Aorta (tissue), 5 donors: ENCODE measurements around the gene INHBA. TPM values are rescaled to one million over a fixed set of nuclear protein-coding genes. Genes with fewer than 3 reads are reported as not detected.

Source experiments
- ATAC-seq: fragments of 200-7000 bp; cut with Tn5 transposase; one replicate; pipeline ENCODE4 v1.9.1; 2022; ENCODE audit warnings: moderate library complexity; ENCODE audit not compliant: low FRiP score
- DNase-seq, 2 donors: peaks; one replicate each; pipeline ENCODE4 v3.0.0-alpha.2; 2020
- H3K27ac ChIP-seq, 2 donors: one replicate each; pipeline ENCODE4 v1.5.1; 2013; ENCODE audit warnings: low read length in 2 of 2, mild to moderate bottlenecking in 2 of 2, moderate library complexity in 2 of 2, control low read depth in 1 of 2, inconsistent platforms in 1 of 2, low read depth in 1 of 2
- H3K27me3 ChIP-seq, 2 donors: one replicate each; pipeline ENCODE4 v1.6.1; 2013; ENCODE audit warnings: control low read depth in 1 of 2, low read length in 1 of 2, mild to moderate bottlenecking in 1 of 2, moderate library complexity in 1 of 2; ENCODE audit not compliant: insufficient read depth in 2 of 2, control insufficient read depth in 1 of 2
- H3K36me3 ChIP-seq, 2 donors: one replicate each; pipeline ENCODE4 v1.6.1; 2013; ENCODE audit warnings: control low read depth in 1 of 2, low read length in 1 of 2, mild to moderate bottlenecking in 1 of 2; ENCODE audit not compliant: insufficient read depth in 2 of 2, control insufficient read depth in 1 of 2
- H3K4me1 ChIP-seq, 2 donors: one replicate each; pipeline ENCODE4 v1.6.1; 2013; ENCODE audit warnings: low read length in 2 of 2, control low read depth in 1 of 2, mild to moderate bottlenecking in 1 of 2, moderate library complexity in 1 of 2; ENCODE audit not compliant: insufficient read depth in 2 of 2, control insufficient read depth in 1 of 2
- H3K4me3 ChIP-seq, 2 donors: one replicate each; pipeline ENCODE4 v1.5.1; 2013; ENCODE audit warnings: low read length in 2 of 2, control low read depth in 1 of 2, mild to moderate bottlenecking in 1 of 2
- H3K9me3 ChIP-seq: one replicate; pipeline ENCODE4 v1.6.1; 2013; ENCODE audit warnings: mild to moderate bottlenecking, low read length; ENCODE audit not compliant: control insufficient read depth
- WGBS, 2 donors: extraction: QIAGEN DNeasy Blood & Tissue Kit; methylation state at CpG; one replicate each; pipeline ENCODE4 v1.1.7; 2013; 5-methylcytosine and 5-hydroxymethylcytosine counted together
- intact Hi-C, 2 donors: fragments of 100-400 bp; cut with DNase I; formaldehyde crosslinking; loops; one replicate each; pipeline versions ENCODE4 v1.14.2 to v1.15.0; 2022
- polyA plus RNA-seq, 2 donors: library from polyadenylated mRNA; stranded (reverse); fragments of 200-250 nt; gene quantifications; one replicate each; pipeline ENCODE4 v1.2.3, GENCODE V29; 2013
- total RNA-seq, 2 donors: library from RNA; stranded (reverse); fragmentation: NEBNext Ultra II Directional; extraction: Animal tissue kit (Norgen Biotek cat#: 25700); gene quantifications; one replicate each; pipeline ENCODE4 v1.2.1, GENCODE V29; 2021
- donor health status: healthy with polysubstance abuse.
- donor health status: Bipolar disorder and iron deficiency.
- donor health status: DM: no; HTN: no; CAD: no.
- donor health status: DM: no; HTN: no; CAD: no.
- donor health status: DM: yes; HTN: yes; CAD: no.

The INHBA gene
- total and polyA plus RNA-seq, 4 donors = 22.9 to 73.3 (median 27.3) TPM

DNA sequence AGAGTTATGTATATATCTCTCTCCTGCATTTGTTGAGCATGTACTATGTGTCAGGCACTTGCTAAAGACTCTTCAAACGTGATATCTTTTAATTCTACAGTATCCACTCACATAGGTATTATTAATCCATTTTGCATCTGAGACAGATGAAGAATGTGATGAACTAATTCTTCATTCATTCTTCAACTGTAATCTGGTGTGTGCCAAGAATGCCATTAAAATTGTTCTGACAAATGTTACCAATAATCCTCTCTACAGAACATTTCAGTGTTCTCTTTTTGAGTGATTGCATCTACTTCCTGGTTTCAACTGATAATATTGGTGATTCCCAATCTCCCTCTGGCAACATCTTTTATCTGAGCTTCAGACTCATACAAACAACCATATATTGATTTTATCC lies 18.0 kb upstream of the INHBA start:
- no peak overlapping the region for H3K4me3 ChIP-seq
- no peaks in the 10 kb centered on the region for H3K36me3 ChIP-seq
- no peak overlapping the region for H3K27ac ChIP-seq
- intact Hi-C loops = no loop called here
- no peak for DNase-seq
- WGBS, 2 donors = 83 to 92% methylated on average over 1 of the region's 1 CpG
- peaks cover 1% of the 10 kb centered on the region for H3K9me3 ChIP-seq
- no peak for ATAC-seq
- H3K4me1 ChIP-seq = no peaks in the 10 kb centered on the region
- H3K27me3 ChIP-seq = no peaks in the 10 kb centered on the region

DNA sequence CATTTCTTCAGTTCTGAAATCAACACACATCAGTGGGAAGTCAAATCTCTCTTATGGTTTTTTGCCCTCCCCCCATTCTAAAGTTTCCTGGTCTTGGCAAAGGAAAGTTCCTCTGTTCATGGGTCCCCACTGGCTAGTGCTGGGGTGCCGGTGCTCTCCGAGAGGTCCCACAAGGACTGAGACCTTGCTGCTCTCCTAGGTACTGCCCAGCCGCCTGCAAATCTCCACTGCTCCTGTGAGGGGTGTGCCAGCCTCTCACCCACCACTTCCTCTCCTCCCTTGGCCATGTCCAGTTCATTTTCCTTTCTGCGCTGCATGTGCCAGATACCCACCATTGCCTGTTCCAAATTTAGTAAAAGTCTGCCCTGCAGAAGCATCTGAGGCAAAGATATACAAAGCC lies 17.2 kb upstream of the INHBA start:
- 85 to 95% methylated on average over 4 of the region's 4 CpGs for WGBS, 2 donors
- H3K36me3 ChIP-seq = no peaks in the 10 kb centered on the region
- no peak overlapping the region for H3K27ac ChIP-seq
- no peaks in the 10 kb centered on the region for H3K4me1 ChIP-seq
- H3K9me3 ChIP-seq = peaks cover 1% of the 10 kb centered on the region
- ATAC-seq = no peak
- DNase-seq = no peak
- H3K4me3 ChIP-seq = no peak overlapping the region
- intact Hi-C loops = no loop called here
- H3K27me3 ChIP-seq = no peaks in the 10 kb centered on the region

DNA sequence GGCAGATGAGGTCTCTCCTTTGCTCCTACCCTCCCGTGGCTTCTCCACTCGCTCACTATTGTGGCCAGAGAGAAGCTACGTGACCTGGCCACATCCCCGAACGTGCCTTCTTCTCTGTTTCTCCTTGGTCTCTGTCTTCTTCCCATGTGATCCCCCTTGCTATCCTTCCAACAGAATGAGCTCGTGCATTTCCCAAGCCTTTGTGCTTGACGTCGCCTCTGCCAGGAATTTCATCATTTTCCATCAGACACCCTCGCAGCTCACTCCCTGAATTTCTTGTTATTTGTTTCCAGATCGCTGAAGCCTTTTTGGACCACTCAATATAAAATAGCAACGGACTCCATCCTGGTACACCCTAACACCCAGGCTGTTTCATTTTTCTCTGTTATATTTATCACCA lies 13.8 kb upstream of the INHBA start:
- Histone ChIP-seq H3K4me1 (no peaks in the 10 kb centered on the region), H3K27me3 (no peaks in the 10 kb centered on the region), H3K4me3 (no peak overlapping the region), H3K27ac (no peak overlapping the region), H3K36me3 (no peaks in the 10 kb centered on the region), H3K9me3 (peaks cover 1% of the 10 kb centered on the region)
- DNase-seq = no peak
- ATAC-seq = no peak
- WGBS, 2 donors = 84 to 86% methylated on average over 11 of the region's 11 CpGs
- intact Hi-C loops = no loop called here

DNA sequence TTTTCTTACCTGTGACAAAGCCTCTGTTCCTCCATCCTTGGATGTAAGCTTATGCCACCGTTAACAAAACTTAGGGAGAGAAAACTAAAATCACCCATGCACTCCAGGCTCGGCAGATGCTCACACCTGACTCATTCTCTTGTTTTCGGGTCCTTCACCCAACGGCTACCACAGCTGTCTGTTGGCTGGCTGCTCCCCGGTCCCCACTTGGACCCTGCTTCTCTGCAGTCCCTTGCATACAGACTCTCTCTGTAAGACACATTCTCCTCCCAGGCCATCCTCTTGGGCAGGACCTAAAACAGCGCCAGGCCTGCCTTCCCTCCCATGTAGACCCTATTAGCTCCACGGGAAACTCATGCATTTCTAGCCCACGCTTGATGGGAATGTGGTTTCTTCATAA lies 12.1 kb upstream of the INHBA start:
- no peak for ATAC-seq

DNA sequence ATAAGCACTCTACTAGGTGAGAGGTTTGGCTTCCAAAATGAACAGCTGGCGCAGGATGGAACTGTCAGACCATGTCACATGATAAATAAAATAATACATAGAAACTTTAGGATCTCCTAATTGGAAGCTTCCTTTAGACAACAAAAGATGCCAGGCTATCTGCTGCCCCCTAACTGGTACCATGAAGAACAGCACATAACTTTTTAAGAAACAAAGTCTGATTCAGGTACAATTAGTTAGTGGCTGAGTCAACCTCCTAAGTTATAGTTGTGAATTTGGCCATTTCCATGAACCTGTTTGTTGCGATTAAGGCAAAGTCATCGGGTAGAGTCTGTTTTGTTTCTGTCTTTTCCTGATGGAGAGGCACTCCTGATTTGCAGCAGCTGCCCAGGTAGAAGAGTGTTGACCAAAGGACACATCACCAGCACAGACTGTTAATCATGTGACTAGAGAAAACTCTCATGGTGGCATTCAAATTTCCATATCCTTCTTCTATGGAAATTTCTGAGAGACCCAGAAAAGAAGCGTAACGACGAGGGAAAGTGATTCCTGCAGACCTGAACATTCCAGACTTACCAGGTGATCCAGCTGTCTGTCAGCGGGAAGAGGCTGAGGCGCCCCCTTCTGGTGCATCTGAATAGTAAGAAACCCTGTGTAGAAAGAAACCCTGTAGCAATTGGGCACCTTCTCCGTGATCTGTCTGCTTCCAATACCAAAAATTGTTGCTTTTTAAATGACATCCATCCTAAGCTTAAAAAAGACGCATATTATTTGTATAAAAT lies 8.6 kb upstream of the INHBA start:
- intact Hi-C loops = no loop called here

More for the DNA sequence above, 12.1 kb upstream of the INHBA start:
- H3K27me3 ChIP-seq = no peaks in the 10 kb centered on the region
- no peaks in the 10 kb centered on the region for H3K4me1 ChIP-seq
- peaks cover 1% of the 10 kb centered on the region for H3K9me3 ChIP-seq
- no peak overlapping the region for H3K27ac ChIP-seq
- no peaks in the 10 kb centered on the region for H3K36me3 ChIP-seq
- WGBS, 2 donors = 91 to 98% methylated on average over 8 of the region's 8 CpGs
- intact Hi-C loops = no loop called here
- no peak for DNase-seq
- no peak overlapping the region for H3K4me3 ChIP-seq

DNA sequence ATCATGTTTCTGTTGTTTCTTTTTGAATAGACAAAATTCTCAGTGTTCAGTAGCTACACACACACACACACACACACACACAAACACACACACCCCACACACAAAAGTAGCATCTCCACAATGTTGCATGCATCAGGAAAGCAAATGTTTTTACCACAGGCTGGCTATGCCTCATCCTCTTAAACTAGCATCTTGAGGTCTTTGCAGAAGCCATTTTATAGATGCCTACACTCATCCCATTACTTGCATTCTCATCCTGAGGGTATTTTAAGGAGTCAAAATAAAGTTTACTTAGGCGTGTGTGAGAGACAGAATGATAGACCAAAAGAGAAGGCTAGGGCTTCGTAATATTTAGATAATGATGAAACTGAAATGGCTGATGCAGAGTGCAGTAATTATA lies 7.9 kb upstream of the INHBA start:
- intact Hi-C loops = no loop called here
- Histone ChIP-seq H3K36me3 (no peaks in the 10 kb centered on the region), H3K9me3 (no peaks in the 10 kb centered on the region), H3K4me3 (no peak overlapping the region), H3K27me3 (no peaks in the 10 kb centered on the region), H3K27ac (no peak overlapping the region), H3K4me1 (no peaks in the 10 kb centered on the region)
- ATAC-seq = no peak
- no peak for DNase-seq
- WGBS, 2 donors = 91 to 97% methylated on average over 2 of the region's 2 CpGs

More for the DNA sequence above, 8.6 kb upstream of the INHBA start:
- H3K4me3 ChIP-seq = no peak overlapping the region
- H3K27me3 ChIP-seq = no peaks in the 10 kb centered on the region
- 64 to 69% methylated on average over 10 of the region's 10 CpGs for WGBS, 2 donors
- DNase-seq (no peak), ATAC-seq (no peak)
- H3K9me3 ChIP-seq = no peaks in the 10 kb centered on the region
- no peaks in the 10 kb centered on the region for H3K36me3 ChIP-seq
- H3K4me1 ChIP-seq = no peaks in the 10 kb centered on the region
- no peak overlapping the region for H3K27ac ChIP-seq

DNA sequence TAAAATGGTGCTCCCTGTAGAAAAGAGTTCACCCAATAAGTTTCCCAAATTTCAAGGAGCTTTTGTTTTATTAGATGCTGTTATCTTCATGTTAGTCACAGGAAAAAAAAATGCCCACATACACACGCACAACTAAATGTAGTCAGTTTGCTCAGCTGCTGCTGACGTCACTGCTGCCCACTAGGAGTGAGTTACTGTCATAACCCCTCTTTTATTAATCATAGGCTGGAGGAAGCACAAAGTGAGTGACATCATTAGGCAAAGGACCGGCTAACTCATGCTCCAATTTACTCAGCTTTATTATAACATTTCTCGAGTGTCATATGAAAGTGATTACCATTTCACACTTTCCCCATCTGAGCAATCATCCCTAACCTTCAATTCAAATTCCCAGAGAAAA lies 6.7 kb upstream of the INHBA start:
- Histone ChIP-seq H3K4me1 (no peaks in the 10 kb centered on the region), H3K4me3 (no peak overlapping the region), H3K27me3 (no peaks in the 10 kb centered on the region), H3K36me3 (no peaks in the 10 kb centered on the region), H3K9me3 (no peaks in the 10 kb centered on the region), H3K27ac (no peak overlapping the region)
- intact Hi-C loops = loop anchor here (5.0 to 10.0 kb wide), 7 partner anchors 525 to 1505 kb away; no protein-coding TSS in a partner anchor
- peak in 1 of 2 donors; percentile 67 for DNase-seq
- no peak for ATAC-seq
- WGBS, 2 donors = 36 to 41% methylated on average over 4 of the region's 4 CpGs

DNA sequence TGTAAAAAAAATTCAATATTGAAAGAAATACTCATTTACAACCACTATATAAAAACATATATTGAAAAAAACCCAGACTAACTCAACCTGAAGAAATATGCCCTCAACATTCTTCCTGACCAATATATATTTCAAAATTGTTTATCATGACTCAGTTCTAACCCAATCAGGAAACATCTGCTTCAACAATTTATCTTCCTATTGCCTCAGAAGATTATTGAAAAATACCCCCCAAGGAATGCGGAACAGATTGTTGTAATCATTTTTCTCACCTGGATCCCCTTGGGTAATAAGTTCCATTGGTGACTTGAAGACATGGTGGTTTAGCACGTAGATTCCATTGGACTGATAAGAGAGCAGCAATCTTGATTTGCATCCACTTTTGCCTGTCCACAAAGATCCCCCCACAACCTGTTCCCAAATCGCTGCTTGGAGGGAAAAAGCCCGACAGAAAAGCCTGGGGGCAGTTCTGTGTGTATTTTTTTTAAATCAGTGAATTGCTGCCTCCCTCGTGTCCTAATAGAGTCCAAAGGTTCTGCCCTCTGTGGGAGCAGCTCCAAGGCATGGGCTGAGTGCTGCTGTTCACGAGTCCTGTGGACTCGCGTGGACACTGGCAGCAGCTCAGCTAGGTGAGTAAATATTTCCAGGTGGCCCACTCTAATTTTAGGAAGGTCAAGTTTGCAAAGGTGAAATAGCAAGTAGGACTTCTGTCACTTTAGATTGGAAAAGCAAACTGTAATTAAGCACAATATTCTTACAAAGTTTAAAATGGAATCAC lies 5.9 kb upstream of the INHBA start:
- Histone ChIP-seq H3K27me3 (no peaks in the 10 kb centered on the region), H3K4me1 (peaks cover 2% of the 10 kb centered on the region in 2 donors), H3K4me3 (no peak overlapping the region), H3K27ac (no peak overlapping the region), H3K9me3 (no peaks in the 10 kb centered on the region), H3K36me3 (no peaks in the 10 kb centered on the region)
- intact Hi-C loops = loop anchor here (5.0 to 10.0 kb wide), 7 partner anchors 524 to 1504 kb away; no protein-coding TSS in a partner anchor
- no peak for ATAC-seq
- DNase-seq = no peak
- 78 to 80% methylated on average over 8 of the region's 8 CpGs for WGBS, 2 donors
